Measurements from ENCODE around the gene TTC28.

DNA sequence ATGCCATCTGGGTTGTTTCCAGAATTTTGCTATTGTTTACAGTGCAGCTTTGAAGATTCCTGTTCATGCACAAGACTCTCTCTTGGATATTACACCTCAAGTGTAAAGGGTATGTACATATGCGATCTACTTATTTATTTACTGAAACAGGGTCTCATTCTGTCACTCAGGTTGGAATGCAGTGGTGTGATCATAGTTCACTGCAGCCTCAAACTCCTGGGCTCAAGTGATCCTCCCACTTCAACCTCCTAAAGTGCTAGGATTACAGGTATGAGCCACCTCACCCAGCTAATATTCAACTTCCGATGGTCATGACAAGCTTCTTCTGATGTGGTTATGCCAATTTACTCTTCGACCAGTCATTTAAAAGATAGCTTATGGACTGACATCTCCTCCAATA is 602.5 kb downstream of the TTC28 start:
- TF ChIP-seq, protein P1, sequence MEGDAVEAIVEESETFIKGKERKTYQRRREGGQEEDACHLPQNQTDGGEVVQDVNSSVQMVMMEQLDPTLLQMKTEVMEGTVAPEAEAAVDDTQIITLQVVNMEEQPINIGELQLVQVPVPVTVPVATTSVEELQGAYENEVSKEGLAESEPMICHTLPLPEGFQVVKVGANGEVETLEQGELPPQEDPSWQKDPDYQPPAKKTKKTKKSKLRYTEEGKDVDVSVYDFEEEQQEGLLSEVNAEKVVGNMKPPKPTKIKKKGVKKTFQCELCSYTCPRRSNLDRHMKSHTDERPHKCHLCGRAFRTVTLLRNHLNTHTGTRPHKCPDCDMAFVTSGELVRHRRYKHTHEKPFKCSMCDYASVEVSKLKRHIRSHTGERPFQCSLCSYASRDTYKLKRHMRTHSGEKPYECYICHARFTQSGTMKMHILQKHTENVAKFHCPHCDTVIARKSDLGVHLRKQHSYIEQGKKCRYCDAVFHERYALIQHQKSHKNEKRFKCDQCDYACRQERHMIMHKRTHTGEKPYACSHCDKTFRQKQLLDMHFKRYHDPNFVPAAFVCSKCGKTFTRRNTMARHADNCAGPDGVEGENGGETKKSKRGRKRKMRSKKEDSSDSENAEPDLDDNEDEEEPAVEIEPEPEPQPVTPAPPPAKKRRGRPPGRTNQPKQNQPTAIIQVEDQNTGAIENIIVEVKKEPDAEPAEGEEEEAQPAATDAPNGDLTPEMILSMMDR (IDR thresholded peaks at IDR 0.05) = no peak
- TF ChIP-seq POLR2A (IDR thresholded peaks at IDR 0.05) (no peak), POLR2AphosphoS5 (IDR thresholded peaks at IDR 0.05) (no peak)

Data from sigmoid colon (tissue), 4 donors.